SH-SY5Y (cell line): Measurements from ENCODE around the gene FAM98B.

ENCODE experiments used
- GATA2 ChIP-seq: IDR thresholded peaks from 2 replicates; pipeline ENCODE4 v1.6.1; 2011; ENCODE audit warnings: mild to moderate bottlenecking, low read depth, low read length
- GATA3 ChIP-seq: IDR thresholded peaks from 2 replicates; pipeline ENCODE4 v1.6.1; 2011; ENCODE audit warnings: low read depth, mild to moderate bottlenecking, low read length, moderate library complexity

FAM98B gene

GRCh38 chr15:38453971-38454695 lies at the start of gene FAM98B:
Gene FAM98B, plus strand, starts transcription at chr15:38454127. Its CDS starts 35 bp downstream, at chr15:38454162.
- TF ChIP-seq GATA2, result peak; percentile 55; the same call in 1 of the 2 replicates
- TF ChIP-seq GATA3, result no peak

- TF ChIP-seq GATA2 (no peak), GATA3 (no peak)
Measured at GRCh38 chr15:38406436-38406835, 47.5 kb upstream of the FAM98B start.

GRCh38 chr15:38408576-38408975 lies 45.4 kb upstream of the FAM98B start:
- no peak for TF ChIP-seq GATA3

- TF ChIP-seq GATA2, result no peak
- TF ChIP-seq GATA3, result no peak
Measured at GRCh38 chr15:38411902-38412301, 42.0 kb upstream of the FAM98B start.

- TF ChIP-seq GATA2 (no peak), GATA3 (no peak)
Measured at GRCh38 chr15:38412466-38412865, 41.5 kb upstream of the FAM98B start.

GRCh38 chr15:38414357-38414756 lies 39.6 kb upstream of the FAM98B start:
- TF ChIP-seq GATA2, result no peak
- TF ChIP-seq GATA3, result no peak

GRCh38 chr15:38421069-38421690 lies 32.7 kb upstream of the FAM98B start:
- TF ChIP-seq GATA2 (no peak), GATA3 (no peak)

- TF ChIP-seq GATA2 (no peak), GATA3 (no peak)
Measured at GRCh38 chr15:38424101-38424552, 29.8 kb upstream of the FAM98B start.

GRCh38 chr15:38425269-38425668 lies 28.7 kb upstream of the FAM98B start:
- no peak for TF ChIP-seq GATA3
- no peak for TF ChIP-seq GATA2

- no peak for TF ChIP-seq GATA3
- no peak for TF ChIP-seq GATA2
Measured at GRCh38 chr15:38427380-38427779, 26.5 kb upstream of the FAM98B start.

- TF ChIP-seq GATA3, result no peak
- TF ChIP-seq GATA2, result no peak
Measured at GRCh38 chr15:38430106-38430760, 23.7 kb upstream of the FAM98B start.

- no peak for TF ChIP-seq GATA3
- TF ChIP-seq GATA2, result no peak
Measured at GRCh38 chr15:38436993-38437392, 16.9 kb upstream of the FAM98B start.

GRCh38 chr15:38438031-38438986 lies 15.6 kb upstream of the FAM98B start:
- TF ChIP-seq GATA3, result no peak
